GM18868 (cell line): ENCODE results near the gene KISS1.

ENCODE experiments used
- ATAC-seq: cut with Tn5 transposase; IDR thresholded peaks from one replicate; pipeline ENCODE4 v1.9.1; 2021; ENCODE audit warnings: mild to moderate bottlenecking, moderate library complexity; ENCODE audit not compliant: unreplicated experiment

The KISS1 gene

GRCh38 chr1:204161609-204162493 lies 34.4 kb downstream of the KISS1 start:
- no peak for ATAC-seq

- no peak for ATAC-seq
Observed at GRCh38 chr1:204157962-204158361, 38.3 kb downstream of the KISS1 start.

DNA sequence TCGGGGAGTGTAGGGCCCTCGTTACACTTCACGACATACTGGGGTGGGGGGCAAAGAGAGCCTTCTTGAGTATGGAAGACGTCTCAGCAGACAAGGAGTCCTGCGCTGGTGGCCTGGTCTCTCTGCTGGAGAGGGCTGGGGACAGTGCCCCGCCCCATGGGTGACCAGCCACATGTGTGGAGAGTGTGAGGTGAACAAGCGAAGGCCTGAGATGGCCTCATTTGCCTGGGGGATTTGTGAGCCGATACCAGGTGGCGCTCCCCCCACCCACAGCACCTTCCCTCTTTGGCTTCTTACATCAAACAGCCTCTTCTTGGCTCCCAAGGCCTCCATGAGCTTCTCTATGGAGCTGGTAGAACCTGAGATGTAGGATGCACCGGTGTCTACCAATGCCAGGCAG lies 40.4 kb downstream of the KISS1 start:
- ATAC-seq, result no peak

DNA sequence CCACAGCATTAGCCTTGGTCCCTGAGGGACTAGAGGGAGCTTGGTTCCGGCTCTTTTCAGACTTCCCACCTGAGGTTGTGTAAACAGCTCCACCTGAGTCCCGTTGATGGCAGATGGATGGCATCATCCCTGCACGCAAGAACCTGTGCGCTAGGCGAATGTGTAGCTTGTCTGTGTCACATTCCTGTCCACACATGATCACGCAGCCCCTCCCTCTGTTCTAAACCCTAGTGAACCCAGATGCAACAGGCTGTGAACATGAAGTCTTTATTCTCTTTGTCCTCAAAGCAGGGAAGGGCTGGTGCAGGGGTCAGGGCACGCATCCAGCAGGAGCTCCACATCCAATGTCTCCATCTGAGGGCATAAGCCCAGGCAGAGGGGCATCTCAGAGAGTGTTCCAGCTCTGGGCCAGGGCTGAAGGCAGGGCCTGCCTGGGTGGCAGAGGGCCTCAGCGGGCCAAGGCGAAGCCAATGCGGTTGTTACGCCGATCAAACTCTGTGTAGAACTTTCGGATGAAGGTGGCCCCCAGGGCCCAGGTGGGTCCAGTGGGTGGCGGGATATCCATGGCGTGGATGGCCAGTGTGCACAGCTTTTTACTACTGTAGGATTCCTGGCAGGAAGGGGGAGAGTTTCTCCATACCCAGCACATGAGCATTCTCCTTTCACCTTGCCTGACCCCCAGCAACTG lies 41.6 kb downstream of the KISS1 start:
- no peak for ATAC-seq

GRCh38 chr1:204153667-204154066 lies 42.6 kb downstream of the KISS1 start:
- ATAC-seq, result no peak

- ATAC-seq, result no peak
Observed at GRCh38 chr1:204152310-204153044, 43.8 kb downstream of the KISS1 start.

DNA sequence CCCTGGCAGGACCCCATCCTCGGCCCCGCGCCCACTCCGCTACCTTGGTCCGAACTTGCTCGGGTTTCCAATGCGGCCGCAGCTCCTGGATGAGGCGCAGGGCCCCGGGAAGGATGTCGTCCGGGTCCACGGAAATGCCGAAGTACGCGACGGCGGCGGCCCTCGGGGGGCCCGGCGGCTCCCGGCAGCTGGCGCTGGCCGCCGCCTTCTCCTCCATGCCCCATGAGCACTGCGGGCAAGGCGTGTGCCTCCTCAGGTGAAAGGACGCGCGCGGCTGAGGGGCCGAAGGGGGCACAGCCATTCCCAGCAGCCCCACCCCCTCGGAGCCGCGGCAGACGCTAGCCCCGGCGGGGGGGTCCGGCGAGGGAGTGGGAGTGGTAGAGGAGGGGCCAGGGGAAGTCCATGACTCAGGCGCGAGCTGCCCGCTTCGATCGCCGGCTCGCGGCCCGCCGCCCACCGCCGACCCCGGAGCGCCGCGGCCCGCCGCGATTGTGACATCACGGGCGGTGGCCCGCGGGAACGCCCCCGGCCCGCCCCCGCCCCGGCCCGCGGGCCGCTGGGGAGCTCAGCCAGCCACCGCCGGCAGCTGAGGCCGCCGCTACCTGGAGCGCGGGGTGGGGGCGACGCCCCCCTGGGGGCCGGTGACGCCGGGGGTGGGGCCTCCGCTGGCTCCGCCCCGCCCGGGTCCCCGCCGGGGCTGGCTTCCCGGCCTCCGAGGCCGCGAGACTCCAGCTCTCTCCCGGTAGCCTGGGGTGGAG lies 44.6 kb downstream of the KISS1 start, which contains the start of gene ETNK2:
TSS of gene ETNK2 (minus strand) at position 493 of the 758 bp plus-strand sequence. CDS start at position 301, 192 bp downstream.
- ATAC-seq, result no peak

DNA sequence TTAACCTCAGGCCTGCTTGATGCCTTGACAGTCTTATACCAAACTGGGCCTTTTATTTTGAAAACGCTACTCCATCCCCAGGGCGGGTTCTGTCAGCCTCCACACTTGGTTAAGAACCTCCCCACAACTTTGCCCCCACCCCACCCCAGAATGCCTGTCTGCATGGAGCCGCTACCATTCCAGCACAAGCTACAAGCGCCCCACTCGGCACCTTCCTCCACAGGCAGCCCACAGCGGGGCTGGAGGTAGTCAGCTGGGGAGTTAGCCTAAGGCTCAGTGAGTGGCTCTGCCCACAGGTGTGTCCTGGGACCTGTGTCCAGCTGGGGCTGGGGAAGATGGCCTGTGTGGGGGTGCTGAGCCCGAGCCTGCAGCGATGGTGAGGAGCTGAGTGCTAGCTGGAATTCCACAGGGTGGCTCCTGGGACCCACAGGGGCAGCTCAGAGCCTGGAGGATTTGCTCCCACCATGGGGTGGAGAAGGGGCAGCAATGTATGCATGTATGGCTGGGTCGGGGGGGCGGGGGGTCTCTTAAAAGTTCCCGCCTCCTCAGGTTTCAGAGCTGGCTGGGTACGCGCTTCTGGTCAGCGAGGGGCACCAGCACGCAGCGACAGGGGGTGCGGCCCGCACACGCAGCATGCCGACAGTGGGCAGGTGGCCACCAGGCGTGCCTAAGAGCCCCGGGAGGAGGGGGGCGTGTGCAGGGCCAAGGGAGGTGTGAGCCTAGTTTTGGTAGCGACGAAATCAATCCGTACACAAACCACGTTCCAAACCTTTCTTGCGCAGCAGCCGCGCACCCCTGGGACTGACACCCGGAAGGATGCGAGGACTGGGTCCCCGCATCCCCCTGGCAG lies 45.4 kb downstream of the KISS1 start:
- ATAC-seq, result no peak

DNA sequence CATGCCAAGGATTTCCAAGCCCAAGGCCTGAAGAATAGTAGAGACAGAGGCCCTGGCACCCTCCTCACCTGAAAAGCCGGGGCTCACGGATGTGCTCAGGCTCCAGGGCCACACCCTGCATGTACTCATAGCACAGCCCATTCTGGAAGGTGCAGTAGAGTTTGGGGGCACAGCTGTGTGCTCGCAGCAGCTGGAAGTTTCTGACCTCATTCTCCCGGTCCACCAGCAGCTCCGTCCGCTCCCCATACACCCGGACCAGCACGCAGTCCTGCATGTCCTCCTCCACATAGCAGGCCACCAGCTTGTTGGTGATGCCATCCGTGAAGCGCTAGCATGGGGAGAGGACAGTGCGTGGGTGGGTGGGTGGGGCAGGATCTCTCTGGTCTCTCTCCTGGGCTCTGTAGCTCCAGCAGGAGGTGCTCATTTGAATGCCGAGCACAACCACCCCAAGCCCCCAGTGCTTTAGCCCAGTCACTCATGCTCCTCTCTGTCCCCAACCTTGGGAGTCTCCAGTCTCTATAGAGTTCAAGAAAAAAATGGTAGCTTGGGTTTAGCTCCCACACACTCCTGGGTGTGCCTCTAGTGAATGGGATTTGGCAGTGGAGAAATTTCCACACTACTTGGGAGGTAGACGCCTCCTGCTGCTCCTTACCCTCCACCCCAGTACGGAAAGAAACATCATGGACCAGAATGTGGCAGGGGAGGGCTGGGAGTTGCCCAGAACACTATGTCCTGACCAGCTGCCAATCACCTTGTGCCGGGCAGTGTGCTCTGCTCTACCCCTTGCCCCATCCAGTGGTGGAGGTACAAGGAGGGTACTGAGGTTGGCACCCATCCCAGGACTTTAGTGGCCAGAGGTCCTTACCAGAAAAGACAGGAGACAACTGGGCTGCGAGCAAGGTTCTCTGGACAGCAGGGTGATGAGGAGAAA lies 46.4 kb downstream of the KISS1 start:
- ATAC-seq, result no peak

GRCh38 chr1:204149107-204149506 lies 47.2 kb downstream of the KISS1 start:
- ATAC-seq, result no peak

DNA sequence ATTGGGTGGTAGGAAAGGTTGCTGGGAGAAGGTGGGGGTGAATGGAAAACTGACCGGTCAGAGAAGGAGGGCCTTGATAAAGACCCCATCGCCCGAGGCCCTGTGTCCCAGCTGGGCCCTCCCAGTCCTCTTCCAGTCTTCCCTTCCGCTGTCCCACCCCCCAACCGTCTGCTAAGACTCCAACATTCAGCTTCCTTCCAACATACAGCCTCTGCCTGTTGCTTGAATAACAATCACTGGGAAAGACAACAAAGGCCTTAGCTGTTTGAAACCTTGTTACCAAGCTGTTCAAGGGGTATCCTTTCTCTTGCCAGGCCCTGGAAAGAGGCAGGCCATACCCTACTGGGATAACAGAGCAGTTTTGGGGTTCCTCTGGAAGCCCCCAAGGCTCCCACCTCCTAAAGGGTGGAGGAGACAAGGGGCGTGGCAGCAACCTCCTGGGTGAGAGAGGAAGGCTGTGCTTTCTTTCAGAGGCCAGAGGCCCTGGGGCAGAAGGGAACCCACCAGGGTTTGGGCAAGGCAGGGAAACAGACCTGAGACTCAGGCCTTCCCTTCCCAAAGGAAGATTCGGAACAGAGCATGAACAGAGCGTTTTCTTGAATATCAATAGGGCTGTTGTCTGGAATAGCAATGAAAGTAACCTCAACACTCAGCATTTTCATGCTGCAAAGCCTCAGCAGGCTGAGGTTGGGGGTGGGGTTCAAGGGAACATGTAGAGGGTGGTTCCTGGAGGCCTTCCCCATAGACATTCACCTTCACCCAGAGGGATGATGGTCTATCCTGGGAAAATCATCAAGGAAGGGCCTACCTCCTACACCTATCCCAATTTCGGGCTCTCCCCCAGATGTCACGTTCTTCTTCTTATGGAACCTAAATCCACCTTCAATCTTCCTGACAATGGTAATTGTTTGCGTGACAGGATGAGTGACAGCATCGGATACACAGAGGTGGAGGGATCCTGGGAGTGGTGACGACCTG lies 48.6 kb downstream of the KISS1 start:
- no peak for ATAC-seq

DNA sequence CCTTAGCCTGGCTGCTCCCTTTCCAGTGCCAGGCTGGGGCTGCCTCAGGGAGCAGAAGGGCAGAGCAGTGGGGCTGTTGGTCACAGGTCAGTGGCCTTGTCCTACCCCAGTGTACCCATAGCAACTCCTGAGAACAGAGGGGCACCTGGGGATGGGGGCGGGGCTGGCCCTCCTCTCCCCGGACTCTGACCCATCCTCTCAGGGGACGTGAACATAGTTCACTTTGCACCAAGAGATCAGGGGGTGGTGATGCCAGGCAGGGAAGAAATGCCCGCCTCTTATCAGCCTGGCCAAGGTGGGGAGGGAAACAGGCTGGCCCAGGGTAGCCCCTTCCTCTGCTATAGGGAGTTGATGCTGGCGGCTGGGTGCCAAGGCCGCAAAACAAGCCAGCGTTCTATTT lies 49.3 kb downstream of the KISS1 start:
- no peak for ATAC-seq

GRCh38 chr1:204146309-204146708 lies 50.0 kb downstream of the KISS1 start:
- no peak for ATAC-seq

- no peak for ATAC-seq
Observed at GRCh38 chr1:204145033-204145504, 51.2 kb downstream of the KISS1 start.

DNA sequence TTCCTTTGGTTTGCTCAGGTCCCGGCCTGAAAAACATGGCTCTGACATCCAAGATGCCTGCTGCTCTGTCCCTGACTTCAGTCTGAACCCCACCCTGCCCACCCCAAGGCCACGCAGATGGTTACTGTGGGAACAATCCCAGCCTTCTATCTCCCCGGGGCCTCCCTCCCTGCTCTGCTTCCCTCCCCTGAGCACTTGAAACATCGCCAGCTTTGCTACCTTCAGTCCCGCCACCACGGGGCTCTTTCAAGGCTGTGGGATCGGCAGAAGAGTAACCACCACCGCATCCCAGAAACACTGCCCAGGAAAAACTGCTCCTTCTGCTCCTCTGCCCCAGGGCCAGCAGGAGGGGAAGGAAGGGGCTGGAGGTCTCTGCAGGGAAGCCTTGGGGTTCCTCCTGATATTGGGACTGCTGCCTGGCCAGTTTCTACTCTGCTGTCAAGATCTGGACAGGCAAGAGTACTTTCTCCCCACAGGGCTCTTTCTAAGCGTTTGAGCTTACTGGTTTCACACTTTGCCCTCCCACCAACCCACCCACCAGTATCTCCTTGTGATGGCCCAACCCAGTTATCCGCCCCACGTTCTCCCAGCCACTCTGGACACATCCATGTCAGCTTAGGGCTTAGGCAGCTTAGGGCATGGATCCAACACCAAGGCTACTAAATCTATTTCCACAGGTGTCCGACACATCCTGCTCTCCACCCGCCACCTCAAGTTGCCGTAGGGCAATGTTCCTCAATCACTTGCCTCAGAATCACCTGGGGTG lies 52.8 kb downstream of the KISS1 start:
- no peak for ATAC-seq
